Mesothelial cell of epicardium (in vitro differentiated cells): Measurements from ENCODE around the gene SPIC. TPM values are rescaled to one million over a fixed set of nuclear protein-coding genes. Genes with fewer than 3 reads are reported as not detected.
"Not testable (repeated sequence)": the region's sequence is repeated elsewhere in the genome, so short reads cannot be mapped to it uniquely, and the experiment has no call there.

Experiments used
- DNase-seq, 2 experiments: peaks; one replicate each; pipeline ENCODE4 v3.0.0; 2021; ENCODE audit warnings: low spot score in 2 of 2; ENCODE audit not compliant: unreplicated experiment in 2 of 2
- H3K27ac Mint-ChIP-seq: 2 replicates; pipeline ENCODE4 v1.8.0; 2021; ENCODE audit warnings: mixed read lengths
- H3K27me3 Mint-ChIP-seq: 2 replicates; pipeline ENCODE4 v1.8.0; 2021; ENCODE audit warnings: low read depth, mixed read lengths
- H3K36me3 Mint-ChIP-seq: 2 replicates; pipeline ENCODE4 v1.8.0; 2021; ENCODE audit warnings: mixed read lengths
- H3K4me1 Mint-ChIP-seq: 2 replicates; pipeline ENCODE4 v1.8.0; 2021; ENCODE audit warnings: mixed read lengths
- H3K4me3 Mint-ChIP-seq: 2 replicates; pipeline ENCODE4 v1.8.0; 2021; ENCODE audit warnings: mild to moderate bottlenecking, moderate library complexity, mixed read lengths
- H3K9me3 Mint-ChIP-seq: 2 replicates; pipeline ENCODE4 v1.8.0; 2021; ENCODE audit warnings: mixed read lengths
- CTCF ChIP-seq: fragments of 200-600 bp; sonication (generic); IDR thresholded peaks from one replicate; pipeline ENCODE4 v1.5.0; 2021; ENCODE audit warnings: antibody characterized with exemption; ENCODE audit not compliant: unreplicated experiment
- total RNA-seq: library from RNA; stranded (reverse); gene quantifications from 3 replicates; pipeline ENCODE4 v1.2.1, GENCODE V29; 2021

The SPIC gene
- total RNA-seq, 1 donor from 2014 or later: not detected

GRCh38 chr12:101455685-101456084, 19.5 kb upstream of the SPIC start:
- Mint-ChIP-seq H3K27ac (no peak overlapping the region), H3K4me3 (no peak overlapping the region), H3K36me3 (no peaks in the 10 kb centered on the region), H3K27me3 (no peaks in the 10 kb centered on the region), H3K4me1 (no peaks in the 10 kb centered on the region), H3K9me3 (peaks cover 11% of the 10 kb centered on the region)
- no peak for TF ChIP-seq CTCF
- DNase-seq: no peak

- Mint-ChIP-seq H3K27me3 (no peaks in the 10 kb centered on the region), H3K4me1 (no peaks in the 10 kb centered on the region), H3K9me3 (peaks cover 8% of the 10 kb centered on the region), H3K27ac (no peak overlapping the region), H3K4me3 (no peak overlapping the region), H3K36me3 (no peaks in the 10 kb centered on the region)
- TF ChIP-seq CTCF: no peak
- no peak for DNase-seq
Observed at GRCh38 chr12:101459642-101460346, 15.3 kb upstream of the SPIC start.

GRCh38 chr12:101468948-101469347, 6.2 kb upstream of the SPIC start:
- H3K36me3 Mint-ChIP-seq: no peaks in the 10 kb centered on the region
- H3K27me3 Mint-ChIP-seq: peaks cover 6% of the 10 kb centered on the region
- H3K4me1 Mint-ChIP-seq: no peaks in the 10 kb centered on the region
- TF ChIP-seq CTCF: no peak
- no peak overlapping the region for H3K27ac Mint-ChIP-seq
- no peak for DNase-seq
- H3K9me3 Mint-ChIP-seq: no peaks in the 10 kb centered on the region
- H3K4me3 Mint-ChIP-seq: no peak overlapping the region

GRCh38 chr12:101470939-101471338, 4.2 kb upstream of the SPIC start:
- Mint-ChIP-seq H3K27me3 (peaks cover 12% of the 10 kb centered on the region), H3K36me3 (no peaks in the 10 kb centered on the region), H3K27ac (no peak overlapping the region), H3K4me3 (no peak overlapping the region), H3K9me3 (no peaks in the 10 kb centered on the region), H3K4me1 (no peaks in the 10 kb centered on the region)
- TF ChIP-seq CTCF: no peak
- no peak for DNase-seq

GRCh38 chr12:101471878-101472277, 3.3 kb upstream of the SPIC start:
- not testable (repeated sequence) for H3K36me3 Mint-ChIP-seq, H3K27ac Mint-ChIP-seq, H3K9me3 Mint-ChIP-seq, H3K4me1 Mint-ChIP-seq, H3K4me3 Mint-ChIP-seq, DNase-seq
- H3K27me3 Mint-ChIP-seq: peaks cover 13% of the 10 kb centered on the region

GRCh38 chr12:101474248-101474647, 888 bp upstream of the SPIC start:
- Mint-ChIP-seq H3K27ac (no peak overlapping the region), H3K36me3 (no peaks in the 10 kb centered on the region), H3K4me1 (no peaks in the 10 kb centered on the region), H3K9me3 (no peaks in the 10 kb centered on the region), H3K27me3 (peaks cover 20% of the 10 kb centered on the region), H3K4me3 (no peak overlapping the region)
- no peak for DNase-seq
- TF ChIP-seq CTCF: no peak
